Measurements from ENCODE around the gene STUB1. TPM values are rescaled to one million over a fixed set of nuclear protein-coding genes. Genes with fewer than 3 reads are reported as not detected.

Gene STUB1
- total and polyA plus RNA-seq, 10 of the 15 experiments (the other 5 are each of a cell fraction or from before 2014, with no cell fraction given) = 4.2 to 136 (median 67.1) TPM

- TF ChIP-seq TCF3 (IDR thresholded peaks at IDR 0.05; ENCODE audit: borderline replicate concordance, insufficient read depth, low read depth, low read length) (0 out of 2 replicates have a peak, but pooled peaks have one; percentile 22), BHLHE40 (IDR thresholded peaks at IDR 0.05; ENCODE audit: borderline replicate concordance in 1 of 2, low read depth in 2 of 2, low read length in 1 of 2) (peak; percentile 31 to 56; a peak in 3 of 4 replicates), NFIC (IDR thresholded peaks at IDR 0.05; ENCODE audit: low read depth, low read length) (no peak), SMAD5 (IDR thresholded peaks at IDR 0.05; ENCODE audit: low read depth) (no peak), ZNF622 (IDR thresholded peaks at IDR 0.05) (no peak), HCFC1 (IDR thresholded peaks at IDR 0.05; ENCODE audit: low read length) (no peak), RELA (IDR thresholded peaks at IDR 0.05; ENCODE audit: borderline replicate concordance, partially characterized antibody) (no peak), CTCF (IDR thresholded peaks at IDR 0.05 in 2 of 3, conservative IDR thresholded peaks at IDR 0.05 in 1 of 3; ENCODE audit: control insufficient read depth in 2 of 3, extremely low read depth in 1 of 3, insufficient read depth in 1 of 3, low read depth in 3 of 3, low read length in 3 of 3) (peak; percentile 79 to 98 (median 95)), JUNB (IDR thresholded peaks at IDR 0.05) (no peak), ZBED1 (IDR thresholded peaks at IDR 0.05; ENCODE audit: borderline replicate concordance) (no peak), TCF7 (IDR thresholded peaks at IDR 0.05; ENCODE audit: borderline replicate concordance) (no peak), NBN (IDR thresholded peaks at IDR 0.05) (no peak), IRF3 (IDR thresholded peaks at IDR 0.05) (no peak), USF1 (IDR thresholded peaks at IDR 0.05; ENCODE audit: borderline replicate concordance, extremely low read length, insufficient read depth, low read depth, low read length) (no peak), IKZF2 (IDR thresholded peaks at IDR 0.05) (no peak), TAF1 (IDR thresholded peaks at IDR 0.05; ENCODE audit: borderline replicate concordance, low read depth, low read length) (no peak), CBX5 (IDR thresholded peaks at IDR 0.05; ENCODE audit: low read depth) (no peak), IRF4 (IDR thresholded peaks at IDR 0.05; ENCODE audit: low read depth, low read length) (no peak), TBL1XR1 (IDR thresholded peaks at IDR 0.05; ENCODE audit: low read depth, low read length) (no peak), ZNF384 (IDR thresholded peaks at IDR 0.05; ENCODE audit: borderline replicate concordance, low read depth, low read length) (no peak), MEF2A (IDR thresholded peaks at IDR 0.05; ENCODE audit: insufficient read depth, low read depth, low read length) (no peak), SMC3 (IDR thresholded peaks at IDR 0.05; ENCODE audit: borderline replicate concordance, low read length) (peak; percentile 99), SMAD1 (IDR thresholded peaks at IDR 0.05; ENCODE audit: low read depth, partially characterized antibody) (no peak), SUPT20H (IDR thresholded peaks at IDR 0.05; ENCODE audit: borderline replicate concordance, control insufficient read depth, low read depth, low read length) (no peak), CEBPB (IDR thresholded peaks at IDR 0.05; ENCODE audit: borderline replicate concordance in 1 of 2, low read depth in 2 of 2, low read length in 2 of 2) (no peak), CBX3 (IDR thresholded peaks at IDR 0.05; ENCODE audit: borderline replicate concordance, low read depth) (no peak), RUNX3 (IDR thresholded peaks at IDR 0.05; ENCODE audit: low read length) (no peak), ZZZ3 (IDR thresholded peaks at IDR 0.05; ENCODE audit: control insufficient read depth, insufficient read length, low read depth) (no peak)
Observed at GRCh38 chr16:711548-712320, 31.5 kb downstream of the STUB1 start (continued).
